CD4-positive, alpha-beta memory T cell (primary cell): ENCODE measurements around the gene EPHA8. TPM values are rescaled to one million over a fixed set of nuclear protein-coding genes. Genes with fewer than 3 reads are reported as not detected.

ENCODE experiments used
- CTCF ChIA-PET: fragments of 350-600 bp; sonication (Branson Sonifier 250); formaldehyde crosslinking; loops from one replicate; lab custom pipeline; 2021; ENCODE audit warnings: inconsistent platforms; ENCODE audit not compliant: partially characterized antibody; lab: Charles Lee
- POLR2A ChIA-PET: fragments of 350-600 bp; sonication (Branson Sonifier 250); formaldehyde crosslinking; loops from one replicate; lab custom pipeline; 2021; ENCODE audit not compliant: partially characterized antibody; lab: Charles Lee
- DNase-seq, 5 donors: peaks; one replicate each; pipeline versions ENCODE4 v3.0.0 to v3.0.0-alpha.2; 2020 to 2022; ENCODE audit warnings: mixed read lengths in 1 of 5
- H3K27ac ChIP-seq: one replicate; pipeline ENCODE4 v1.7.0; 2013; ENCODE audit warnings: low read depth, low read length
- H3K27me3 ChIP-seq: 2 replicates; pipeline ENCODE4 v1.7.0; 2013; ENCODE audit warnings: mild to moderate bottlenecking, low read length, moderate library complexity; ENCODE audit not compliant: insufficient read depth
- H3K36me3 ChIP-seq: 2 replicates; pipeline ENCODE4 v1.7.0; 2013; ENCODE audit warnings: mild to moderate bottlenecking, low read length, moderate library complexity; ENCODE audit not compliant: insufficient read depth
- H3K4me1 ChIP-seq: 2 replicates; pipeline ENCODE4 v1.7.0; 2013; ENCODE audit warnings: mild to moderate bottlenecking, low read length, moderate library complexity; ENCODE audit not compliant: insufficient read depth
- H3K4me3 ChIP-seq, 2 donors: one replicate each; pipeline ENCODE4 v1.7.0; 2013; ENCODE audit warnings: low read length in 2 of 2, mild to moderate bottlenecking in 1 of 2
- H3K9me3 ChIP-seq, 2 donors: one replicate each; pipeline ENCODE4 v1.7.0; 2013; ENCODE audit warnings: low read length in 2 of 2, control low read depth in 1 of 2; ENCODE audit not compliant: control insufficient read depth in 1 of 2
- H3K27ac Mint-ChIP-seq, 7 donors: one replicate each; pipeline ENCODE4 v1.8.0; 2020 to 2021; ENCODE audit warnings: mixed read lengths in 7 of 7, mild to moderate bottlenecking in 6 of 7, inconsistent platforms in 3 of 7, moderate library complexity in 3 of 7
- H3K27me3 Mint-ChIP-seq, 2 donors: one replicate each; pipeline ENCODE4 v1.8.0; 2020 to 2021; ENCODE audit warnings: mixed read lengths in 2 of 2
- H3K36me3 Mint-ChIP-seq, 2 donors: one replicate each; pipeline ENCODE4 v1.8.0; 2020 to 2021; ENCODE audit warnings: mixed read lengths in 2 of 2, inconsistent platforms in 1 of 2, mild to moderate bottlenecking in 1 of 2
- H3K4me1 Mint-ChIP-seq, 4 donors: one replicate each; pipeline ENCODE4 v1.8.0; 2020 to 2021; ENCODE audit warnings: mixed read lengths in 4 of 4, mild to moderate bottlenecking in 1 of 4
- H3K4me3 Mint-ChIP-seq, 8 donors: one replicate each; pipeline ENCODE4 v1.8.0; 2020 to 2021; ENCODE audit warnings: mixed read lengths in 8 of 8, mild to moderate bottlenecking in 7 of 8, moderate library complexity in 6 of 8, inconsistent platforms in 3 of 8
- H3K9me3 Mint-ChIP-seq, 8 donors: one replicate each; pipeline ENCODE4 v1.8.0; 2020 to 2021; ENCODE audit warnings: mixed read lengths in 8 of 8, mild to moderate bottlenecking in 5 of 8, inconsistent platforms in 3 of 8, moderate library complexity in 1 of 8
- intact Hi-C: fragments of 100-400 bp; cut with micrococcal nuclease; formaldehyde crosslinking; loops from one replicate; pipeline ENCODE4 v1.15.1; 2023
- polyA plus RNA-seq, 2 donors: library from polyadenylated mRNA; unstranded; fragments of 300-500 nt; fragmentation: Illumina TruSeq; gene quantifications; one replicate each; pipeline ENCODE4 v1.2.3, GENCODE V29; 2021
- total RNA-seq, 2 experiments: library from RNA; stranded (reverse); gene quantifications; one replicate each; pipeline ENCODE4 v1.2.3, GENCODE V29; 2021

The EPHA8 gene
- total and polyA plus RNA-seq, 4 experiments from 2014 or later: not detected

DNA sequence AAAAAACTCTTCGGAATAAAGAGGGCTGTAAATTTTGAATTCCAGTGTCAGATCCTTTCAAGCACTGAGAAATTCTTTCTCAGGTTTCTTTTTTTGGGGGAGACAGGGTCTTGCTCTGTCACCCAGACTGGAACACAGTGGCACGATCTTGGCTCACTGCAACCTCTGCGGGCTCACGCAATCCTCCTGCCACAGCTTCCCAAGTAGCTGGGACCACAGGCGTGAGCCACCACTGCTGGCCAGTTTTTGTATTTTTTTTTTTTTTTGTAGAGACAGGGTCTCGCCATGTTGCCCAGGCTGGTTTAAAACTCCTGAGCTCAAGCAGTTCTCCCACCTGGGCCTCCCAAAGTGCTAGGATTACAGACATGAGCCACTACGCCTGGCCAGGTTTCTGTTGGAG lies 34.8 kb upstream of the EPHA8 start:
- peaks cover 61 to 63% of the 10 kb centered on the region in 2 donors for H3K36me3 Mint-ChIP-seq
- H3K9me3 ChIP-seq: no peaks in the 10 kb centered on the region
- H3K9me3 Mint-ChIP-seq: no peaks in the 10 kb centered on the region
- intact Hi-C loops: no loop called here
- no peak overlapping the region for H3K4me3 ChIP-seq
- H3K4me1 Mint-ChIP-seq: no peaks in the 10 kb centered on the region
- H3K27ac ChIP-seq: no peak overlapping the region
- POLR2A ChIA-PET: no interaction called here
- H3K4me1 ChIP-seq: no peaks in the 10 kb centered on the region
- H3K27me3 Mint-ChIP-seq: no peaks in the 10 kb centered on the region
- no peak overlapping the region for H3K27ac Mint-ChIP-seq
- H3K4me3 Mint-ChIP-seq: no peak overlapping the region
- no peak for DNase-seq
- CTCF ChIA-PET: no interaction called here
- peaks cover 34% of the 10 kb centered on the region for H3K36me3 ChIP-seq
- H3K27me3 ChIP-seq: no peaks in the 10 kb centered on the region

DNA sequence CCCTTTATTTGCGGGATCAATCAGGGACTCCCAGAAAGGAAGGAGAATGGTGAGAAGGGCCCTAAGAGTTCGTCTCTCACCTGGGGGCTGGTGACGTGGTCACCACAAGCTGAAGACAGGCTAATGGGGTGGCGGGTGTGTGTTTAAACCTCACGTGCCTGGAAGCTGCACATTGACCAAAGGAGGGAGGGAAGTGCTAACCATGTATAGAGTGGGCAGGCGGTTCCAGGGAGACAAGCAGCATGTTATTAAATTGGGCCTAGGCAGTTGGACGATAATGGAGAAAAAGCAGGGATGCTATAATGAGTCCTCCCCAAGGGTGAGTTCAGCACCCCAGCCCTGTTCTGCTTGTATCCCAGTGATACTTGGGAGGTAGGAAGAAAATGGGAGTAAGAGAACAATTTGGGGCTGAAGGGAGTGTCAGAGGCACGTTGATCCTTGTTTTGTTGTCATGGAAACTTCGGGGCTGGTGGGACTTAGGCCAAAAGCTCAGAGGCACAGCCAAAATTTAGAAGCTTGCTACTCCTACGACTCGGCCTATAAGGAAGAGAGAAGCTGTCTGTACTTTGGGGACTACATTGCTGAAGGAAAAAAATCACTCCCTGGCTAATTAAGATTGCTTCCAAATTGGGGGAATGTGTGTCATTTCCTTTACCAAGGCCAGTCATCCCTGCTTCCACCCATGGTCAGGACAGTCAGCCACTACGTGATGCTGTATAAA lies 33.2 kb upstream of the EPHA8 start:
- H3K9me3 ChIP-seq: no peaks in the 10 kb centered on the region
- DNase-seq: no peak
- Mint-ChIP-seq H3K4me1 (peaks cover 0 to 1% (median 0%) of the 10 kb centered on the region in 4 donors), H3K27me3 (no peaks in the 10 kb centered on the region), H3K36me3 (peaks cover 52 to 53% of the 10 kb centered on the region in 2 donors), H3K4me3 (no peak overlapping the region), H3K9me3 (no peaks in the 10 kb centered on the region), H3K27ac (peak overlapping the region in 1 of 7 donors; percentile 3)
- intact Hi-C loops: no loop called here
- no peak overlapping the region for H3K4me3 ChIP-seq
- no peak overlapping the region for H3K27ac ChIP-seq
- H3K36me3 ChIP-seq: peaks cover 23% of the 10 kb centered on the region
- ChIA-PET POLR2A (no interaction called here), CTCF (interaction anchor here (1.4 to 2.0 kb wide), 2 partner anchors 9 to 168 kb away, joined by 3 to 4 read pairs; no protein-coding TSS in a partner anchor)
- no peaks in the 10 kb centered on the region for H3K4me1 ChIP-seq
- no peaks in the 10 kb centered on the region for H3K27me3 ChIP-seq

DNA sequence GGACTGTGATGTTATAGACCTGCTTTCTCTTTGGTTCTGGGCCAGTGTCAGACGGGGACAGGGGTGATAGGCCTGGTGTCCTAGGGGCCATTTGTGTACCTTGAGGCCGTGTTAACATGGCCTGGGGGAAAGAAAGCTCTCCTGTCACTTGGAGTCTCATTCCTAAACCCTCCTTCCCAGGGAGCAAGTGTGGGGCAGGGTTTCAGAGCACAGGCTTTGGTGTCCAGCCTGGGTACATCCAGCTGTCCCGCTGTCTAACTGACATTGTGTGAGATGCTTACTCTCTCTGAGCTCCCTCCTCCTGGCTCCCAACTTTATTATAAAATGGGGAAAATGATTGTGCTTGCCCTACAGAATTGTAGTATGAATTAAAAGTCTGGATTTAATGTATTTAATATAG lies 32.6 kb upstream of the EPHA8 start:
- ChIA-PET POLR2A (no interaction called here), CTCF (interaction anchor here (1.4 to 2.0 kb wide), 2 partner anchors 10 to 167 kb away, joined by 3 to 4 read pairs; no protein-coding TSS in a partner anchor)
- intact Hi-C loops: no loop called here
- no peaks in the 10 kb centered on the region for H3K4me1 ChIP-seq
- peaks cover 47% of the 10 kb centered on the region in 2 donors for H3K36me3 Mint-ChIP-seq
- H3K9me3 ChIP-seq: no peaks in the 10 kb centered on the region
- H3K4me3 ChIP-seq: no peak overlapping the region
- H3K27me3 ChIP-seq: no peaks in the 10 kb centered on the region
- no peak overlapping the region for H3K27ac Mint-ChIP-seq
- H3K27me3 Mint-ChIP-seq: no peaks in the 10 kb centered on the region
- peaks cover 0 to 1% (median 0%) of the 10 kb centered on the region in 4 donors for H3K4me1 Mint-ChIP-seq
- no peak overlapping the region for H3K27ac ChIP-seq
- H3K4me3 Mint-ChIP-seq: no peak overlapping the region
- H3K9me3 Mint-ChIP-seq: no peaks in the 10 kb centered on the region
- peaks cover 20% of the 10 kb centered on the region for H3K36me3 ChIP-seq
- DNase-seq: no peak

DNA sequence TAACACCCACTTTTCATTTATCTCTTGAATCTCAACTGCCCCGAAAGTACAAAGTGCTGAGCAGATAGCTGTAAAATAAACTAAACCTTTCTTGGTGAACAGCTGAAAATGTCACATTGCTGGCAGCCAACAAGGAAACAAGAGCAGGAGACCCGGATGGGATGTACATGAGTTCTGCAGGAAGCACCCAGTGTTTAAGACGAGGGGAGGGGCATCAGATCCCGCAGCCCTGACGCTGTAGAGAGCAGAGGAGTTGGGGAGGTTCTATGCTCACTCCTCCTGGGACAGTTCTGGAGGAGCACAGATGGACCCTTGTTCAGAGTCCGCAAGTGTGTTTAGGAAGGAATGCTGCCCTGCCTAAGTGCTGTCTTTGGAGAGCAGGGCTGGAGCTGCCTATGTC lies 32.0 kb upstream of the EPHA8 start:
- no peaks in the 10 kb centered on the region for H3K9me3 ChIP-seq
- no peak for DNase-seq
- H3K4me3 ChIP-seq: no peak overlapping the region
- Mint-ChIP-seq H3K9me3 (no peaks in the 10 kb centered on the region), H3K4me1 (peaks cover 0 to 1% (median 0%) of the 10 kb centered on the region in 4 donors), H3K4me3 (no peak overlapping the region), H3K27ac (no peak overlapping the region), H3K27me3 (no peaks in the 10 kb centered on the region), H3K36me3 (peaks cover 44% of the 10 kb centered on the region in 2 donors)
- CTCF ChIA-PET: interaction anchor here (1.4 to 2.0 kb wide), 2 partner anchors 10 to 167 kb away, joined by 3 to 4 read pairs; no protein-coding TSS in a partner anchor
- intact Hi-C loops: no loop called here
- H3K27ac ChIP-seq: no peak overlapping the region
- H3K36me3 ChIP-seq: peaks cover 20% of the 10 kb centered on the region
- POLR2A ChIA-PET: no interaction called here
- H3K4me1 ChIP-seq: no peaks in the 10 kb centered on the region
- no peaks in the 10 kb centered on the region for H3K27me3 ChIP-seq

DNA sequence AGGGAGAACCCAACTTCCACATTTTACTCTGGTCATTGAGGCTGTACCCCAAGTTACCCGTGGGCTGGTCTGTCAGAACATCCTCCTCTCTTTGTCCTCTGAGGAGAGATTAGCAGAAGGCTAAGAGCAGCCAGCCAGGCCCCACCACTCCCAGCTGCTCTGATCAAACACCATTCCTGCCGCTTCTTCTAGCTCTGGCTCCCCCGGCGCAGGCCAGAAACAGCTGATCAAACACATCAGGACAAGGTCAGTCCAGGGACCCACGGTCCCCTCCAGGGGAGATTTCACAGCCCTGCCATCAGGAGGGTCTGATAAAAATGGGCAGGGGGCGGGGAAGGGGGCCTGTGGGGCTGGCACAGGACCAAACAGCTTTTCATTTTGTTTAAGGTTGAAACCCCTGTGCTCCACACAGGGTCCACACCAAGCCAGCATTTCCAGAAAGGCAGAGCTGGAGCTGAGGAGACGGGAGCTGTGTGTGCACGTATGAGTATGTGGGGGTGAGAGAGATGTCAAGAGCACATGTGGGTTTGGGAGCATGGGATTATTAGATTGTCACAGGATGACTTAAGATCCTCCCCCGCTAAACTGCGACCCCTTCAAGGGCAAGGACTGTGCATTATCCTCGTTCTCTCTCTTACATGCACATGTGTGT lies 29.9 kb upstream of the EPHA8 start:
- H3K4me3 Mint-ChIP-seq: no peak overlapping the region

DNA sequence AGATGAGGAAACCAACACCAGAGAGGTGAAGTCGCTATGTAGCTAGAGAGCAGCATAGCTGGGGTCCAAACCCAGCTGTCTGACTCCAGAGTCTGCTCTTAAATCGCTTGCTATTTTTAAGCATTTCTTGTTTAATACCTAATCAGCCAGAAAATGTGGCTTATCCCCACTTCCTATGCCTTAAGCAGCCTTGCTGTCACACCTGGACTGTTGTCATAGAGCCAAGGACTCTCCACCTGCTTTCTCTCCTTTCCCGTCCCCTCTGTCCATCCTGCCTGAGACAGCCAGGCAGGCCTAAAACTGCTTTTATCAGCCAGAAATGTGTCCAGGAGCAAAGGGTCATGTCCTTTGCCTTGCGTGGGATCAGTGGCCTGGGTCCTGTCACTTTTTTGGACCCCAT lies 28.3 kb upstream of the EPHA8 start:
- DNase-seq: no peak
- Mint-ChIP-seq H3K9me3 (no peaks in the 10 kb centered on the region), H3K4me1 (peaks cover 9 to 20% (median 11%) of the 10 kb centered on the region in 4 donors), H3K36me3 (peaks cover 13 to 15% of the 10 kb centered on the region in 2 donors), H3K27me3 (no peaks in the 10 kb centered on the region), H3K4me3 (no peak overlapping the region), H3K27ac (peak overlapping the region in 1 of 7 donors; percentile 47)
- no peak overlapping the region for H3K27ac ChIP-seq
- H3K27me3 ChIP-seq: no peaks in the 10 kb centered on the region
- CTCF ChIA-PET: no interaction called here
- intact Hi-C loops: no loop called here
- H3K36me3 ChIP-seq: no peaks in the 10 kb centered on the region
- no peaks in the 10 kb centered on the region for H3K9me3 ChIP-seq
- POLR2A ChIA-PET: no interaction called here
- H3K4me1 ChIP-seq: no peaks in the 10 kb centered on the region
- no peak overlapping the region for H3K4me3 ChIP-seq

More for the DNA sequence above, 29.9 kb upstream of the EPHA8 start:
- intact Hi-C loops: no loop called here
- ChIA-PET CTCF (no interaction called here), POLR2A (no interaction called here)
- Mint-ChIP-seq H3K36me3 (peaks cover 23 to 25% of the 10 kb centered on the region in 2 donors), H3K27me3 (no peaks in the 10 kb centered on the region), H3K27ac (no peak overlapping the region), H3K9me3 (no peaks in the 10 kb centered on the region), H3K4me1 (peaks cover 1 to 7% (median 3%) of the 10 kb centered on the region in 4 donors)
- H3K4me3 ChIP-seq: no peak overlapping the region
- H3K27ac ChIP-seq: no peak overlapping the region
- DNase-seq: no peak
- no peaks in the 10 kb centered on the region for H3K27me3 ChIP-seq
- no peaks in the 10 kb centered on the region for H3K4me1 ChIP-seq
- H3K9me3 ChIP-seq: no peaks in the 10 kb centered on the region
- peaks cover 5% of the 10 kb centered on the region for H3K36me3 ChIP-seq

DNA sequence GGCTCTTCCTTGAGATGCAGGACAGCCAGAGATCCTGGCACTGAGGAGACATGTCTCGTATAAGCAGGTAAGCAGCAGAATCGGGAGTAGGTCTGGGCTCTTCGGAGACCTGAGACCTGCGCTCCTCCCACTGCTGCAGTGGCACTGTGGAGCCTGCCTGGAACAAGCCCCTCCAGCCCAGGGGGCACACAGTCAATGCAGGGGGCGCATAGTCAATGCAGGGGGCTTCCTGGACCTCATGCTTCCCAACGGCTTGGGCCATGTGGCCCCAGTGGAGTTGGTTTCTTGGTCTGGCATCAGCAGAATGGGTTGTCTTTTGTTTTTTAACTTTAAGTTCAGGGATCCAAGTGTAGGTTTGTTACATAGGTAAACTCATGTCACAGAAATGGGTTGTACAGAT lies 27.9 kb upstream of the EPHA8 start:
- H3K4me3 Mint-ChIP-seq: no peak overlapping the region
- ChIA-PET POLR2A (no interaction called here), CTCF (no interaction called here)
- Histone ChIP-seq H3K27me3 (no peaks in the 10 kb centered on the region), H3K27ac (no peak overlapping the region), H3K4me1 (no peaks in the 10 kb centered on the region), H3K36me3 (no peaks in the 10 kb centered on the region), H3K4me3 (no peak overlapping the region), H3K9me3 (no peaks in the 10 kb centered on the region)
- no peaks in the 10 kb centered on the region for H3K9me3 Mint-ChIP-seq
- intact Hi-C loops: no loop called here
- no peak for DNase-seq
- peaks cover 10 to 13% of the 10 kb centered on the region in 2 donors for H3K36me3 Mint-ChIP-seq
- H3K27me3 Mint-ChIP-seq: no peaks in the 10 kb centered on the region
- peak overlapping the region in 1 of 7 donors; percentile 47 for H3K27ac Mint-ChIP-seq
- H3K4me1 Mint-ChIP-seq: peaks cover 10 to 20% (median 11%) of the 10 kb centered on the region in 4 donors
